HepG2 (cell line): ENCODE results near the gene RGN. TPM values are rescaled to one million over a fixed set of nuclear protein-coding genes. Genes with fewer than 3 reads are reported as not detected.

Experiments
- CEBPB ChIP-seq: IDR thresholded peaks from 2 replicates; pipeline ENCODE4 v1.6.1; 2011; ENCODE audit warnings: low read depth, low read length, improper control_type of control experiment, borderline replicate concordance
- FOXA1 ChIP-seq, 2 experiments: fragments of 450-650 bp in 1 of 2; sonication (generic) in 1 of 2; formaldehyde crosslinking in 1 of 2; IDR thresholded peaks; 2 replicates each; pipeline versions ENCODE4 v1.4.0 to v1.6.1; 2016 to 2020; ENCODE audit warnings: missing genetic modification reagents in 1 of 2
- KMT2A ChIP-seq: sonication (generic); formaldehyde crosslinking; IDR thresholded peaks from 2 replicates; pipeline ENCODE4 v1.4.0; 2020; ENCODE audit warnings: missing genetic modification reagents
- SKI ChIP-seq: fragments of 450-650 bp; IDR thresholded peaks from one replicate; pipeline ENCODE4 v1.6.1; 2018; ENCODE audit warnings: mild to moderate bottlenecking; ENCODE audit not compliant: partially characterized antibody
- SOX13 ChIP-seq, 3 experiments: fragments of 450-650 bp in 1 of 3; sonication (generic) in 1 of 3; formaldehyde crosslinking in 1 of 3; IDR thresholded peaks in 2 of 3; conservative IDR thresholded peaks in 1 of 3; 2 replicates each; pipeline versions ENCODE4 v1.5.0 to v1.6.1; 2016 to 2020; ENCODE audit warnings: antibody characterized with exemption in 1 of 3, mild to moderate bottlenecking in 1 of 3, missing compliant biosample characterization in 1 of 3, missing genetic modification reagents in 1 of 3, moderate library complexity in 1 of 3
- SOX5 ChIP-seq: IDR thresholded peaks from 2 replicates; pipeline ENCODE4 v1.6.1; 2016; ENCODE audit warnings: borderline replicate concordance
- TEAD2 ChIP-seq: sonication (generic); formaldehyde crosslinking; IDR thresholded peaks from 2 replicates; pipeline ENCODE4 v1.9.0; 2021; ENCODE audit warnings: missing genetic modification reagents
- XRCC5 ChIP-seq: fragments of 200-400 bp; formaldehyde crosslinking; optimal IDR thresholded peaks from 2 replicates; pipeline ENCODE3; 2017; ENCODE audit warnings: mild to moderate bottlenecking, low read length
- ZNF652 ChIP-seq: IDR thresholded peaks from 2 replicates; pipeline ENCODE4 v1.6.1; 2016; ENCODE audit warnings: low read depth, borderline replicate concordance
- ZNF766 ChIP-seq: sonication (generic); formaldehyde crosslinking; IDR thresholded peaks from 2 replicates; pipeline ENCODE4 v1.5.0; 2020; ENCODE audit warnings: missing genetic modification reagents, borderline replicate concordance
- ZNF775 ChIP-seq: sonication (generic); formaldehyde crosslinking; IDR thresholded peaks from 2 replicates; pipeline ENCODE4 v1.4.0; 2020; ENCODE audit warnings: missing genetic modification reagents, mild to moderate bottlenecking, moderate library complexity, borderline replicate concordance
- ZNF782 ChIP-seq: sonication (generic); formaldehyde crosslinking; IDR thresholded peaks from 2 replicates; pipeline ENCODE4 v1.4.0; 2020; ENCODE audit warnings: missing genetic modification reagents, mild to moderate bottlenecking, borderline replicate concordance
- polyA plus RNA-seq, 8 experiments: library from polyadenylated mRNA; depleted of rRNA in 3 of 8; stranded (reverse) in 7 of 8; unstranded in 1 of 8; fragments of >200 nt; fragmentation: Illumina TruSeq in 4 of 8; extraction: Trizol in 4 of 8; gene quantifications; 2 replicates each; pipeline versions ENCODE4 v1.2.1 to v1.2.3, GENCODE V29; 2011 to 2016; ENCODE audit warnings: low read depth in 4 of 8, missing spikeins in 1 of 8, mixed read lengths in 1 of 8; ENCODE audit not compliant: insufficient read depth in 1 of 8
- total RNA-seq, 5 experiments: library from RNA; depleted of rRNA; stranded (reverse); fragments of >200 nt; fragmentation: Illumina TruSeq; extraction: Trizol; gene quantifications; 2 replicates each; pipeline ENCODE4 v1.2.3, GENCODE V29; 2016; ENCODE audit warnings: low read depth in 1 of 5
- TF ChIP-seq, protein P1 (sequence below): sonication (generic); formaldehyde crosslinking; conservative IDR thresholded peaks from 2 replicates; pipeline ENCODE4 v1.4.0; 2020; ENCODE audit warnings: mild to moderate bottlenecking, missing genetic modification reagents, moderate library complexity
- TF ChIP-seq, protein P2 (sequence below): sonication (generic); formaldehyde crosslinking; IDR thresholded peaks from 2 replicates; pipeline ENCODE4 v1.4.0; 2020; ENCODE audit warnings: missing genetic modification reagents
- TF ChIP-seq, protein P3 (sequence below): sonication (generic); formaldehyde crosslinking; IDR thresholded peaks from 2 replicates; pipeline ENCODE4 v1.9.0; 2021; ENCODE audit warnings: missing genetic modification reagents, borderline replicate concordance
- TF ChIP-seq, protein P4 (sequence below): sonication (generic); formaldehyde crosslinking; IDR thresholded peaks from 2 replicates; pipeline ENCODE4 v1.8.0; 2022; ENCODE audit warnings: missing genetic modification reagents, mild to moderate bottlenecking, moderate library complexity, borderline replicate concordance
- TF ChIP-seq, protein P5 (sequence below): sonication (generic); formaldehyde crosslinking; IDR thresholded peaks from 2 replicates; pipeline ENCODE4 v1.5.0; 2020; ENCODE audit warnings: mild to moderate bottlenecking, missing genetic modification reagents

The RGN gene
- total and polyA plus RNA-seq, 2 of the 13 experiments (the other 11 are each of a cell fraction or from before 2014, with no cell fraction given) = 19.6 to 74.4 TPM

DNA sequence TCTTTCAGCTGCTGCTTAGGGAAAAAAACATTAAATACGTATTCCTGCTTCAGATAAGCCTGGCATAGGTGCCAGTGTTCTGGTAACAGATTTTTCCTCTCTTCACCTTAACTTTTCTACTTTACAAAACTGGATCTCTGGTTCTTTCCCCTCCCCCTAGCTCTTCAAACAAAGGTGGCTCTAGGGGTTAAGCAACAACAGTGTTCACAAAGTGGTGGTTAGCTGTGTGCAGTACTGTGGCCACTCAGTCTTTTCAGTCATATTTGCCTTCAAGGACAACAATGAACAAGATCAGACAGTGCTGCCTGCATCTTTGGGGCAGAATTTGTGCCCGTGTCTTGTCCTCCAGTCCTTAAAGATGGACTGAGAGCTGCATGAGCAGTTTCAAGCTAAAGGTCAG lies 15.1 kb upstream of the RGN start (continued):
- TF ChIP-seq, protein P1, sequence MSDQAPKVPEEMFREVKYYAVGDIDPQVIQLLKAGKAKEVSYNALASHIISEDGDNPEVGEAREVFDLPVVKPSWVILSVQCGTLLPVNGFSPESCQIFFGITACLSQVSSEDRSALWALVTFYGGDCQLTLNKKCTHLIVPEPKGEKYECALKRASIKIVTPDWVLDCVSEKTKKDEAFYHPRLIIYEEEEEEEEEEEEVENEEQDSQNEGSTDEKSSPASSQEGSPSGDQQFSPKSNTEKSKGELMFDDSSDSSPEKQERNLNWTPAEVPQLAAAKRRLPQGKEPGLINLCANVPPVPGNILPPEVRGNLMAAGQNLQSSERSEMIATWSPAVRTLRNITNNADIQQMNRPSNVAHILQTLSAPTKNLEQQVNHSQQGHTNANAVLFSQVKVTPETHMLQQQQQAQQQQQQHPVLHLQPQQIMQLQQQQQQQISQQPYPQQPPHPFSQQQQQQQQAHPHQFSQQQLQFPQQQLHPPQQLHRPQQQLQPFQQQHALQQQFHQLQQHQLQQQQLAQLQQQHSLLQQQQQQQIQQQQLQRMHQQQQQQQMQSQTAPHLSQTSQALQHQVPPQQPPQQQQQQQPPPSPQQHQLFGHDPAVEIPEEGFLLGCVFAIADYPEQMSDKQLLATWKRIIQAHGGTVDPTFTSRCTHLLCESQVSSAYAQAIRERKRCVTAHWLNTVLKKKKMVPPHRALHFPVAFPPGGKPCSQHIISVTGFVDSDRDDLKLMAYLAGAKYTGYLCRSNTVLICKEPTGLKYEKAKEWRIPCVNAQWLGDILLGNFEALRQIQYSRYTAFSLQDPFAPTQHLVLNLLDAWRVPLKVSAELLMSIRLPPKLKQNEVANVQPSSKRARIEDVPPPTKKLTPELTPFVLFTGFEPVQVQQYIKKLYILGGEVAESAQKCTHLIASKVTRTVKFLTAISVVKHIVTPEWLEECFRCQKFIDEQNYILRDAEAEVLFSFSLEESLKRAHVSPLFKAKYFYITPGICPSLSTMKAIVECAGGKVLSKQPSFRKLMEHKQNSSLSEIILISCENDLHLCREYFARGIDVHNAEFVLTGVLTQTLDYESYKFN (CRISPR knock-in tag) = peak; percentile 20; the same call in 1 of the 2 replicates
- TF ChIP-seq, protein P2, sequence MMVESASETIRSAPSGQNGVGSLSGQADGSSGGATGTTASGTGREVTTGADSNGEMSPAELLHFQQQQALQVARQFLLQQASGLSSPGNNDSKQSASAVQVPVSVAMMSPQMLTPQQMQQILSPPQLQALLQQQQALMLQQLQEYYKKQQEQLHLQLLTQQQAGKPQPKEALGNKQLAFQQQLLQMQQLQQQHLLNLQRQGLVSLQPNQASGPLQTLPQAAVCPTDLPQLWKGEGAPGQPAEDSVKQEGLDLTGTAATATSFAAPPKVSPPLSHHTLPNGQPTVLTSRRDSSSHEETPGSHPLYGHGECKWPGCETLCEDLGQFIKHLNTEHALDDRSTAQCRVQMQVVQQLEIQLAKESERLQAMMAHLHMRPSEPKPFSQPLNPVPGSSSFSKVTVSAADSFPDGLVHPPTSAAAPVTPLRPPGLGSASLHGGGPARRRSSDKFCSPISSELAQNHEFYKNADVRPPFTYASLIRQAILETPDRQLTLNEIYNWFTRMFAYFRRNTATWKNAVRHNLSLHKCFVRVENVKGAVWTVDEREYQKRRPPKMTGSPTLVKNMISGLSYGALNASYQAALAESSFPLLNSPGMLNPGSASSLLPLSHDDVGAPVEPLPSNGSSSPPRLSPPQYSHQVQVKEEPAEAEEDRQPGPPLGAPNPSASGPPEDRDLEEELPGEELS (CRISPR knock-in tag) = peak; percentile 42; the same call in 1 of the 2 replicates
- no peak for TF ChIP-seq ZNF775 (CRISPR knock-in tag)
- no peak for TF ChIP-seq ZNF766 (CRISPR knock-in tag)
- TF ChIP-seq FOXA1 (IDR thresholded peaks at IDR 0.05) = no peak
- TF ChIP-seq FOXA1 (CRISPR knock-in tag; IDR thresholded peaks at IDR 0.05) = peak; percentile 55
- TF ChIP-seq, protein P3, sequence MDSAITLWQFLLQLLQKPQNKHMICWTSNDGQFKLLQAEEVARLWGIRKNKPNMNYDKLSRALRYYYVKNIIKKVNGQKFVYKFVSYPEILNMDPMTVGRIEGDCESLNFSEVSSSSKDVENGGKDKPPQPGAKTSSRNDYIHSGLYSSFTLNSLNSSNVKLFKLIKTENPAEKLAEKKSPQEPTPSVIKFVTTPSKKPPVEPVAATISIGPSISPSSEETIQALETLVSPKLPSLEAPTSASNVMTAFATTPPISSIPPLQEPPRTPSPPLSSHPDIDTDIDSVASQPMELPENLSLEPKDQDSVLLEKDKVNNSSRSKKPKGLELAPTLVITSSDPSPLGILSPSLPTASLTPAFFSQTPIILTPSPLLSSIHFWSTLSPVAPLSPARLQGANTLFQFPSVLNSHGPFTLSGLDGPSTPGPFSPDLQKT = no peak
- no peak for TF ChIP-seq XRCC5
- no peak for TF ChIP-seq SOX13 (IDR thresholded peaks at IDR 0.05)
- TF ChIP-seq SOX13 (CRISPR knock-in tag; conservative IDR thresholded peaks at IDR 0.05 in 1 of 2, IDR thresholded peaks at IDR 0.05 in 1 of 2) = peak in 1 of 2 experiments; percentile 60; a peak in 2 of 4 replicates
- TF ChIP-seq CEBPB = peak; percentile 40; the same call in 1 of the 2 replicates
- 0 out of 2 replicates have a peak, but pooled peaks have one; percentile 45 for TF ChIP-seq ZNF652
- no peak for TF ChIP-seq KMT2A
- TF ChIP-seq TEAD2 (CRISPR knock-in tag) = no peak
- TF ChIP-seq, protein P4, sequence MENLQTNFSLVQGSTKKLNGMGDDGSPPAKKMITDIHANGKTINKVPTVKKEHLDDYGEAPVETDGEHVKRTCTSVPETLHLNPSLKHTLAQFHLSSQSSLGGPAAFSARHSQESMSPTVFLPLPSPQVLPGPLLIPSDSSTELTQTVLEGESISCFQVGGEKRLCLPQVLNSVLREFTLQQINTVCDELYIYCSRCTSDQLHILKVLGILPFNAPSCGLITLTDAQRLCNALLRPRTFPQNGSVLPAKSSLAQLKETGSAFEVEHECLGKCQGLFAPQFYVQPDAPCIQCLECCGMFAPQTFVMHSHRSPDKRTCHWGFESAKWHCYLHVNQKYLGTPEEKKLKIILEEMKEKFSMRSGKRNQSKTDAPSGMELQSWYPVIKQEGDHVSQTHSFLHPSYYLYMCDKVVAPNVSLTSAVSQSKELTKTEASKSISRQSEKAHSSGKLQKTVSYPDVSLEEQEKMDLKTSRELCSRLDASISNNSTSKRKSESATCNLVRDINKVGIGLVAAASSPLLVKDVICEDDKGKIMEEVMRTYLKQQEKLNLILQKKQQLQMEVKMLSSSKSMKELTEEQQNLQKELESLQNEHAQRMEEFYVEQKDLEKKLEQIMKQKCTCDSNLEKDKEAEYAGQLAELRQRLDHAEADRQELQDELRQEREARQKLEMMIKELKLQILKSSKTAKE = no peak
- 0 out of 2 replicates have a peak, but pooled peaks have one; percentile 35 for TF ChIP-seq SOX5 (CRISPR knock-in tag)
- TF ChIP-seq ZNF782 (CRISPR knock-in tag) = no peak
- no peak for TF ChIP-seq SKI
- TF ChIP-seq, protein P5, sequence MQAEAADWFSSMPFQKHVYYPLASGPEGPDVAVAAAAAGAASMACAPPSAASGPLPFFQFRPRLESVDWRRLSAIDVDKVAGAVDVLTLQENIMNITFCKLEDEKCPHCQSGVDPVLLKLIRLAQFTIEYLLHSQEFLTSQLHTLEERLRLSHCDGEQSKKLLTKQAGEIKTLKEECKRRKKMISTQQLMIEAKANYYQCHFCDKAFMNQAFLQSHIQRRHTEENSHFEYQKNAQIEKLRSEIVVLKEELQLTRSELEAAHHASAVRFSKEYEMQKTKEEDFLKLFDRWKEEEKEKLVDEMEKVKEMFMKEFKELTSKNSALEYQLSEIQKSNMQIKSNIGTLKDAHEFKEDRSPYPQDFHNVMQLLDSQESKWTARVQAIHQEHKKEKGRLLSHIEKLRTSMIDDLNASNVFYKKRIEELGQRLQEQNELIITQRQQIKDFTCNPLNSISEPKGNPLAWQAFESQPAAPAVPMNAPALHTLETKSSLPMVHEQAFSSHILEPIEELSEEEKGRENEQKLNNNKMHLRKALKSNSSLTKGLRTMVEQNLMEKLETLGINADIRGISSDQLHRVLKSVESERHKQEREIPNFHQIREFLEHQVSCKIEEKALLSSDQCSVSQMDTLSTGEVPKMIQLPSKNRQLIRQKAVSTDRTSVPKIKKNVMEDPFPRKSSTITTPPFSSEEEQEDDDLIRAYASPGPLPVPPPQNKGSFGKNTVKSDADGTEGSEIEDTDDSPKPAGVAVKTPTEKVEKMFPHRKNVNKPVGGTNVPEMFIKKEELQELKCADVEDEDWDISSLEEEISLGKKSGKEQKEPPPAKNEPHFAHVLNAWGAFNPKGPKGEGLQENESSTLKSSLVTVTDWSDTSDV = no peak
